Esophagus squamous epithelium (tissue), 4 donors: ENCODE data around the gene ZGPAT.

Experiments used
- CTCF ChIP-seq, 6 experiments: fragments of 450-650 bp in 4 of 6; fragments of 200-600 bp in 2 of 6; sonication (generic) in 2 of 6; IDR thresholded peaks; one replicate each; pipeline ENCODE4 v1.5.1; 2016 to 2019; ENCODE audit warnings: antibody characterized with exemption in 6 of 6, mild to moderate bottlenecking in 4 of 6, moderate library complexity in 4 of 6
- POLR2A ChIP-seq, 4 donors: fragments of 450-650 bp; IDR thresholded peaks; one replicate each; pipeline ENCODE4 v1.6.1; 2017; ENCODE audit warnings: antibody characterized with exemption in 4 of 4, mild to moderate bottlenecking in 4 of 4, moderate library complexity in 3 of 4

GRCh38 chr20:63731410-63731809, 23.6 kb downstream of the ZGPAT start:
- TF ChIP-seq CTCF (IDR thresholded peaks at IDR 0.05) (no peak), POLR2A (IDR thresholded peaks at IDR 0.05) (no peak)
